Measurements from ENCODE around the gene SLAMF1.

DNA sequence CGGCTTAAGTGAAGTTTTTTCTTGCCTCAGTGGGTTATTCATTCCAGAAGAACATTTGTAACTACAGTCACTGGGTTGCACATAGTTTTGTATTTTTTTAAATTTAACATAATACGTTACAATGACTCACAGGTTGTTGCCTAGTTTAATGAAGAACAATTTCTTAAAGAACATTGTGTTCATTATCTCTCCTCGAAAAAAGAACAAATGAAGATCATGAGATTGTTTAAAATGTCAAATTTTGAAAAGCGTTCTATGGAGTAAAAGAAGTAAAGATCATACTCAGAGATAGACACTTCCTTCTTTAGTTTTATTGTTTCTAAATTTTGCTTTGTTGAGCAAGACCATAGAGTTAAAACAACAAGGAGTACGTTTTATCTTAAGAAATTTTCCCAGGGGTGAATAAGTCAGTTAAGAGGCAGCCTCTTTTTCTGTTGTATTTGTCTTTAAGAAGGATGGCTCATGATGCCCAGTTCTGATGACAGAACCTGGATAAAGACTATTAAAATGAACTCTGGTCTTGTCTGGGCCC lies 10.5 kb upstream of the SLAMF1 start:
- no peak for TF ChIP-seq POLR2A (IDR thresholded peaks at IDR 0.05)
- TF ChIP-seq, protein P1, sequence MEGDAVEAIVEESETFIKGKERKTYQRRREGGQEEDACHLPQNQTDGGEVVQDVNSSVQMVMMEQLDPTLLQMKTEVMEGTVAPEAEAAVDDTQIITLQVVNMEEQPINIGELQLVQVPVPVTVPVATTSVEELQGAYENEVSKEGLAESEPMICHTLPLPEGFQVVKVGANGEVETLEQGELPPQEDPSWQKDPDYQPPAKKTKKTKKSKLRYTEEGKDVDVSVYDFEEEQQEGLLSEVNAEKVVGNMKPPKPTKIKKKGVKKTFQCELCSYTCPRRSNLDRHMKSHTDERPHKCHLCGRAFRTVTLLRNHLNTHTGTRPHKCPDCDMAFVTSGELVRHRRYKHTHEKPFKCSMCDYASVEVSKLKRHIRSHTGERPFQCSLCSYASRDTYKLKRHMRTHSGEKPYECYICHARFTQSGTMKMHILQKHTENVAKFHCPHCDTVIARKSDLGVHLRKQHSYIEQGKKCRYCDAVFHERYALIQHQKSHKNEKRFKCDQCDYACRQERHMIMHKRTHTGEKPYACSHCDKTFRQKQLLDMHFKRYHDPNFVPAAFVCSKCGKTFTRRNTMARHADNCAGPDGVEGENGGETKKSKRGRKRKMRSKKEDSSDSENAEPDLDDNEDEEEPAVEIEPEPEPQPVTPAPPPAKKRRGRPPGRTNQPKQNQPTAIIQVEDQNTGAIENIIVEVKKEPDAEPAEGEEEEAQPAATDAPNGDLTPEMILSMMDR (IDR thresholded peaks at IDR 0.05): no peak

All from thyroid gland (tissue), 4 donors.